ENCODE results near the gene MOK. TPM values are rescaled to one million over a fixed set of nuclear protein-coding genes. Genes with fewer than 3 reads are reported as not detected.

MOK gene
- total RNA-seq, 4 donors from 2014 or later = 13.0 to 25.4 (median 17.0) TPM

- 87% methylated on average over 12 of the region's 12 CpGs for WGBS
- TF ChIP-seq EP300 (IDR thresholded peaks at IDR 0.05) (no peak), POLR2A (IDR thresholded peaks at IDR 0.05) (no peak), POLR2AphosphoS5 (IDR thresholded peaks at IDR 0.05) (no peak), CTCF (IDR thresholded peaks at IDR 0.05) (no peak)
- H3K27me3 ChIP-seq = no peaks in the 10 kb centered on the region
- no peaks in the 10 kb centered on the region for H3K9me3 ChIP-seq
- DNase-seq (ENCODE audit: low spot score in 2 of 2) = no peak
- H3K36me3 ChIP-seq = peaks cover 11% of the 10 kb centered on the region
- no peak overlapping the region for H3K27ac ChIP-seq
- H3K4me3 ChIP-seq = no peak overlapping the region
- H3K4me1 ChIP-seq = peaks cover 36% of the 10 kb centered on the region
Observed at GRCh38 chr14:102321456-102322422, 16.8 kb upstream of the MOK start.

GRCh38 chr14:102320671-102321455 lies 15.9 kb upstream of the MOK start:
- H3K4me3 ChIP-seq = peak overlapping the region; percentile 82

GRCh38 chr14:102320033-102320660 lies 15.2 kb upstream of the MOK start:
- Histone ChIP-seq H3K9me3 (no peaks in the 10 kb centered on the region), H3K4me3 (peak overlapping the region; percentile 82), H3K36me3 (no peaks in the 10 kb centered on the region), H3K27ac (peak overlapping the region; percentile 90), H3K27me3 (no peaks in the 10 kb centered on the region), H3K4me1 (peaks cover 46% of the 10 kb centered on the region)
- DNase-seq (ENCODE audit: low spot score in 2 of 2) = peak in 1 of 2 donors; percentile 80
- TF ChIP-seq CTCF (IDR thresholded peaks at IDR 0.05) (no peak), POLR2AphosphoS5 (IDR thresholded peaks at IDR 0.05) (no peak), POLR2A (IDR thresholded peaks at IDR 0.05) (no peak), EP300 (IDR thresholded peaks at IDR 0.05) (no peak)
- 16% methylated on average over 7 of the region's 30 CpGs for WGBS

More at GRCh38 chr14:102320671-102321455, 15.9 kb upstream of the MOK start:
- no peak for TF ChIP-seq EP300 (IDR thresholded peaks at IDR 0.05)
- no peak for TF ChIP-seq CTCF (IDR thresholded peaks at IDR 0.05)
- no peak for TF ChIP-seq POLR2AphosphoS5 (IDR thresholded peaks at IDR 0.05)
- TF ChIP-seq POLR2A (IDR thresholded peaks at IDR 0.05) = no peak
- DNase-seq (ENCODE audit: low spot score in 2 of 2) = no peak
- H3K27ac ChIP-seq = peak overlapping the region; percentile 90
- peaks cover 44% of the 10 kb centered on the region for H3K4me1 ChIP-seq
- 74% methylated on average over 12 of the region's 17 CpGs for WGBS
- H3K36me3 ChIP-seq = peaks cover 3% of the 10 kb centered on the region
- no peaks in the 10 kb centered on the region for H3K27me3 ChIP-seq
- H3K9me3 ChIP-seq = no peaks in the 10 kb centered on the region

GRCh38 chr14:102319351-102320032 lies 14.5 kb upstream of the MOK start, which contains the start of gene ZNF839:
ZNF839 (plus strand) TSS chr14:102319746; CDS start chr14:102319766, 20 bp downstream.
- peak within 1 kb of the TSS; percentile 82 for H3K4me3 ChIP-seq
- no peaks in the 10 kb centered on the region for H3K9me3 ChIP-seq
- peak; percentile 96 to 97 for DNase-seq (ENCODE audit: low spot score in 2 of 2)
- no peaks in the 10 kb centered on the region for H3K36me3 ChIP-seq
- peak in 2 of 3 donors; percentile 81 to 90 for TF ChIP-seq POLR2AphosphoS5 (IDR thresholded peaks at IDR 0.05)
- TF ChIP-seq POLR2A (IDR thresholded peaks at IDR 0.05) = no peak
- no peak for TF ChIP-seq EP300 (IDR thresholded peaks at IDR 0.05)
- no peaks in the 10 kb centered on the region for H3K27me3 ChIP-seq
- H3K4me1 ChIP-seq = peaks cover 51% of the 10 kb centered on the region
- 0% methylated on average over 3 of the region's 71 CpGs for WGBS
- peak within 1 kb of the TSS; percentile 90 for H3K27ac ChIP-seq

- no peaks in the 10 kb centered on the region for H3K27me3 ChIP-seq
- H3K4me1 ChIP-seq = peaks cover 56% of the 10 kb centered on the region
- 64% methylated on average over 15 of the region's 15 CpGs for WGBS
- no peaks in the 10 kb centered on the region for H3K36me3 ChIP-seq
- peak overlapping the region; percentile 90 for H3K27ac ChIP-seq
- H3K9me3 ChIP-seq = no peaks in the 10 kb centered on the region
- no peak for TF ChIP-seq POLR2A (IDR thresholded peaks at IDR 0.05)
- no peak for DNase-seq (ENCODE audit: low spot score in 2 of 2)
- H3K4me3 ChIP-seq = peak overlapping the region; percentile 82
Observed at GRCh38 chr14:102318781-102319276, 13.9 kb upstream of the MOK start.
